Upper lobe of left lung (tissue), 4 donors: Measurements from ENCODE around the gene CUTA.

Experiments used
- POLR2A ChIP-seq, 4 donors: fragments of 450-650 bp; IDR thresholded peaks; one replicate each; pipeline ENCODE4 v1.5.1; 2016 to 2017; ENCODE audit warnings: antibody characterized with exemption in 4 of 4, mild to moderate bottlenecking in 2 of 4
- POLR2AphosphoS5 ChIP-seq, 2 donors: sonication (generic); formaldehyde crosslinking; IDR thresholded peaks; one replicate each; pipeline ENCODE4 v1.5.1; 2017; ENCODE audit warnings: antibody characterized with exemption in 2 of 2
- TF ChIP-seq, protein P1 (sequence below), 6 experiments: fragments of 450-650 bp in 4 of 6; fragments of 200-600 bp in 2 of 6; sonication (generic) in 2 of 6; IDR thresholded peaks; one replicate each; pipeline ENCODE4 v1.5.1; 2016 to 2019; ENCODE audit warnings: antibody characterized with exemption in 6 of 6

DNA sequence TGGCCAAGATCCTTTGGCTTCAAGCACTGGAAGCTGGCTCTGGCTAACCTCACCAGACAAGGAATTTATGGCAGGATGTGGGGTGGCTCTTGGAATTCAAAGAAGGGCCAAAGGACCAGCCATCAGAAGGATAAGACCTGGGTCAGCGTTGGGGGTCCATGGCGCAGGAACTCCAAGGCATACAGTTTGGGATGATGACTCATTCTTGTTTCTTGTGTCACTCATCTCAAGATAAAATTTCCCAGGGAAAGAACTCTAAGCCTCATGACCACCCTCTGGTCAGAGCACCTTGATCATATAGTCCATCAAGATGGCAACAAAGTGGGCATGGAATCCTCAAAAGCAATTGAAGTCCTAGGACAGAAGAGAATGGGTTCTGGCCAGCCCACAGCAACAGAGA lies 41.3 kb upstream of the CUTA start:
- TF ChIP-seq POLR2AphosphoS5 (IDR thresholded peaks at IDR 0.05), result no peak
- TF ChIP-seq POLR2A (IDR thresholded peaks at IDR 0.05), result no peak
- TF ChIP-seq, protein P1, sequence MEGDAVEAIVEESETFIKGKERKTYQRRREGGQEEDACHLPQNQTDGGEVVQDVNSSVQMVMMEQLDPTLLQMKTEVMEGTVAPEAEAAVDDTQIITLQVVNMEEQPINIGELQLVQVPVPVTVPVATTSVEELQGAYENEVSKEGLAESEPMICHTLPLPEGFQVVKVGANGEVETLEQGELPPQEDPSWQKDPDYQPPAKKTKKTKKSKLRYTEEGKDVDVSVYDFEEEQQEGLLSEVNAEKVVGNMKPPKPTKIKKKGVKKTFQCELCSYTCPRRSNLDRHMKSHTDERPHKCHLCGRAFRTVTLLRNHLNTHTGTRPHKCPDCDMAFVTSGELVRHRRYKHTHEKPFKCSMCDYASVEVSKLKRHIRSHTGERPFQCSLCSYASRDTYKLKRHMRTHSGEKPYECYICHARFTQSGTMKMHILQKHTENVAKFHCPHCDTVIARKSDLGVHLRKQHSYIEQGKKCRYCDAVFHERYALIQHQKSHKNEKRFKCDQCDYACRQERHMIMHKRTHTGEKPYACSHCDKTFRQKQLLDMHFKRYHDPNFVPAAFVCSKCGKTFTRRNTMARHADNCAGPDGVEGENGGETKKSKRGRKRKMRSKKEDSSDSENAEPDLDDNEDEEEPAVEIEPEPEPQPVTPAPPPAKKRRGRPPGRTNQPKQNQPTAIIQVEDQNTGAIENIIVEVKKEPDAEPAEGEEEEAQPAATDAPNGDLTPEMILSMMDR (IDR thresholded peaks at IDR 0.05), result no peak
